Right lobe of liver (tissue), 6 donors: ENCODE data around the gene RBFOX2. TPM values are rescaled to one million over a fixed set of nuclear protein-coding genes. Genes with fewer than 3 reads are reported as not detected.

Experiments
- ATAC-seq, 4 donors: fragments of 200-7000 bp; cut with Tn5 transposase; one replicate each; pipeline ENCODE4 v1.9.1; 2020; ENCODE audit warnings: mild to moderate bottlenecking in 4 of 4, moderate library complexity in 4 of 4
- DNase-seq, 3 donors: peaks; one replicate each; pipeline ENCODE4 v3.0.0-alpha.2; 2020
- H3K27ac ChIP-seq, 3 donors: fragments of 200-600 bp; one replicate each; pipeline ENCODE4 v1.8.0; 2022
- H3K27me3 ChIP-seq, 2 donors: fragments of 200-600 bp; one replicate each; pipeline ENCODE4 v1.8.0; 2022
- H3K36me3 ChIP-seq, 4 donors: fragments of 200-600 bp; sonication (generic) in 1 of 4; one replicate each; pipeline versions ENCODE4 v1.5.1 to v1.8.0; 2017 to 2022; ENCODE audit warnings: control low read depth in 1 of 4
- H3K4me1 ChIP-seq, 4 donors: fragments of 200-600 bp; sonication (generic) in 1 of 4; one replicate each; pipeline versions ENCODE4 v1.5.1 to v1.8.0; 2017 to 2022; ENCODE audit warnings: control low read depth in 1 of 4
- H3K4me3 ChIP-seq, 3 donors: fragments of 200-600 bp; one replicate each; pipeline ENCODE4 v1.8.0; 2022
- H3K9me3 ChIP-seq, 4 donors: fragments of 200-600 bp; sonication (generic) in 1 of 4; one replicate each; pipeline versions ENCODE4 v1.5.1 to v1.8.0; 2017 to 2022; ENCODE audit warnings: control low read depth in 1 of 4
- POLR2A ChIP-seq: fragments of 450-650 bp; IDR thresholded peaks from one replicate; pipeline ENCODE4 v1.6.1; 2017; ENCODE audit warnings: antibody characterized with exemption, mild to moderate bottlenecking
- WGBS: methylation state at CpG from one replicate; pipeline ENCODE4 v1.1.6; 2018; ENCODE audit warnings: low coverage, low lambda C conversion rate; ENCODE audit not compliant: insufficient coverage; ENCODE audit errors: missing lambda C conversion rate; 5-methylcytosine and 5-hydroxymethylcytosine counted together
- intact Hi-C, 2 donors: fragments of 100-400 bp; cut with DNase I; formaldehyde crosslinking; loops; one replicate each; pipeline versions ENCODE4 v1.11.2 to v1.14.1; 2022
- total RNA-seq, 6 experiments: library from RNA; depleted of rRNA in 2 of 6; stranded (reverse); fragments of >200 nt in 2 of 6; fragmentation: NEBNext Ultra II Directional in 3 of 6; extraction: Animal tissue kit (Norgen Biotek cat#: 25700) in 3 of 6; gene quantifications; one replicate each; pipeline versions ENCODE4 v1.1.0 to v1.2.4, GENCODE V29; 2016 to 2023
- TF ChIP-seq, protein P1 (sequence below), 4 donors: fragments of 200-600 bp in 3 of 4; fragments of 450-650 bp in 1 of 4; IDR thresholded peaks; one replicate each; pipeline versions ENCODE4 v1.5.1 to v1.8.0; 2016 to 2022; ENCODE audit warnings: antibody characterized with exemption in 4 of 4, mild to moderate bottlenecking in 2 of 4
- donor health status: DM: no; HTN: yes; CAD: no.
- donor health status: DM: no; HTN: no; CAD: no.
- donor health status: DM: no; HTN: no; CAD: no.
- donor health status: DM: no; HTN: yes; CAD: no.
- donor health status: DM: no; HTN: yes; CAD: no.

Gene RBFOX2
- total RNA-seq, 6 experiments from 2014 or later = 23.9 to 36.5 (median 29.5) TPM

DNA sequence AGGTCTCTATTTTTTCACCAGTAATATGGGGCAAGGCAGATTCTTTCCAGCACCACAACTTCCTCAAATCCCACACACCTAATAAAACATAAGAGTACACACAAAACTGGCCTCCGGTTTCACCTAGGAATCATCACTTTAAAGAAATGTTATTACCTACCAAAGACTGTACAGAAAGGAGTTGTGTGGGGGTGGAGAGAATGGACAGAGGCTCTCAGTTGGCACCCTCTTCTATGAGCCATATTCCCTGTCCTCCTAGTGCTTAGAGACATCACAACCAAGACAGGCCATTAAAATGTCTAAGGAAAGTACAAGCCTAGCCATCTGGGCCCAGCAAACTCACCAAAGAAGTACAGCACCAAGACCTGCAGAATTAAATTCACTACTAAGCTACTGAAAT, 56.1 kb downstream of the RBFOX2 start:
- Histone ChIP-seq H3K27me3 (no peaks in the 10 kb centered on the region), H3K4me3 (no peak overlapping the region), H3K9me3 (no peaks in the 10 kb centered on the region), H3K27ac (peak overlapping the region in 1 of 3 donors; percentile 3), H3K4me1 (peaks cover 0 to 40% (median 16%) of the 10 kb centered on the region in 4 donors), H3K36me3 (no peaks in the 10 kb centered on the region)
- DNase-seq (no peak), ATAC-seq (no peak)
- no peak for TF ChIP-seq POLR2A
- TF ChIP-seq, protein P1, sequence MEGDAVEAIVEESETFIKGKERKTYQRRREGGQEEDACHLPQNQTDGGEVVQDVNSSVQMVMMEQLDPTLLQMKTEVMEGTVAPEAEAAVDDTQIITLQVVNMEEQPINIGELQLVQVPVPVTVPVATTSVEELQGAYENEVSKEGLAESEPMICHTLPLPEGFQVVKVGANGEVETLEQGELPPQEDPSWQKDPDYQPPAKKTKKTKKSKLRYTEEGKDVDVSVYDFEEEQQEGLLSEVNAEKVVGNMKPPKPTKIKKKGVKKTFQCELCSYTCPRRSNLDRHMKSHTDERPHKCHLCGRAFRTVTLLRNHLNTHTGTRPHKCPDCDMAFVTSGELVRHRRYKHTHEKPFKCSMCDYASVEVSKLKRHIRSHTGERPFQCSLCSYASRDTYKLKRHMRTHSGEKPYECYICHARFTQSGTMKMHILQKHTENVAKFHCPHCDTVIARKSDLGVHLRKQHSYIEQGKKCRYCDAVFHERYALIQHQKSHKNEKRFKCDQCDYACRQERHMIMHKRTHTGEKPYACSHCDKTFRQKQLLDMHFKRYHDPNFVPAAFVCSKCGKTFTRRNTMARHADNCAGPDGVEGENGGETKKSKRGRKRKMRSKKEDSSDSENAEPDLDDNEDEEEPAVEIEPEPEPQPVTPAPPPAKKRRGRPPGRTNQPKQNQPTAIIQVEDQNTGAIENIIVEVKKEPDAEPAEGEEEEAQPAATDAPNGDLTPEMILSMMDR (IDR thresholded peaks at IDR 0.05) = no peak
- 89% methylated on average over 1 of the region's 1 CpG for WGBS
- intact Hi-C loops = no loop called here

DNA sequence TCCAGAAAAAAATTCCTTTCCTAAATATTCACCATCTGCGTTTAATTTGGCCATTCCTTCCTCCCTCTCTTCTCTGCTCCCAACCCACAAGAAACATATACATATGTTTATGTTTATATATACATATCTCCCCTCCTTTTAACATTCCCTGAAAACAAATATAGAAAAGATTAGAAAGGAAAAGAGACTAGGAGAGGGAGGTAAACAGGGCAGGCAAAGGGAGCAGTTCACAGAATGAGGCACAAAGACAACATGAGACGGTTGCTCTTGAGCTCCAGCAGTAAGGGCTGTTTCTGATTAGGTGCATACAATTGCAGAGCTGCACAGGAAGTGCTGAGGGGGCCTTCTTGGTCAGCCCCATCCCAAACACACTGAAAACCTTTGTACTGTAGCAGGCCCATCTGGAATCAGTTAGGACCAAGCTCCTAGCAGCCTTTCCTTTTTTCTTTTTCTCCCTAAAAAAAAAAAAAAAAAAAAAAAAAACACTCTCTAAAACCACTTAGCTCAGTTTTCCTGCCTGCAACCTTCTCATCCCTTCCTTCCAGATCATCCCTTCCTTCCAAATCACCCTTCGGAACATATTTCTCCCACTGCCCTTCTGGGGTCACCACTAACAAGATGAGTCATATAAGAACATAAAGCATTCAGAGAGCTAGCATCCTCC, 57.0 kb downstream of the RBFOX2 start:
- H3K27ac ChIP-seq = no peak overlapping the region
- TF ChIP-seq, protein P1 (IDR thresholded peaks at IDR 0.05) = no peak
- no peak for TF ChIP-seq POLR2A
- WGBS = 50% methylated on average over 3 of the region's 3 CpGs
- ATAC-seq (peak in 3 of 4 donors; percentile 22 to 23 (median 22)), DNase-seq (no peak)
- no peak overlapping the region for H3K4me3 ChIP-seq
- intact Hi-C loops = no loop called here
- no peaks in the 10 kb centered on the region for H3K36me3 ChIP-seq
- H3K27me3 ChIP-seq = no peaks in the 10 kb centered on the region
- H3K9me3 ChIP-seq = no peaks in the 10 kb centered on the region
- peaks cover 0 to 40% (median 16%) of the 10 kb centered on the region in 4 donors for H3K4me1 ChIP-seq

GRCh38 chr22:35970616-35971455, 57.8 kb downstream of the RBFOX2 start:
- Histone ChIP-seq H3K36me3 (no peaks in the 10 kb centered on the region), H3K4me3 (no peak overlapping the region), H3K9me3 (no peaks in the 10 kb centered on the region), H3K27me3 (no peaks in the 10 kb centered on the region), H3K4me1 (peaks cover 0 to 40% (median 16%) of the 10 kb centered on the region in 4 donors), H3K27ac (no peak overlapping the region)
- intact Hi-C loops = no loop called here
- TF ChIP-seq POLR2A = no peak
- TF ChIP-seq, protein P1 (IDR thresholded peaks at IDR 0.05) = no peak
- peak in 1 of 4 donors; percentile 17 for ATAC-seq
- no peak for DNase-seq
- WGBS = 82% methylated on average over 3 of the region's 4 CpGs

DNA sequence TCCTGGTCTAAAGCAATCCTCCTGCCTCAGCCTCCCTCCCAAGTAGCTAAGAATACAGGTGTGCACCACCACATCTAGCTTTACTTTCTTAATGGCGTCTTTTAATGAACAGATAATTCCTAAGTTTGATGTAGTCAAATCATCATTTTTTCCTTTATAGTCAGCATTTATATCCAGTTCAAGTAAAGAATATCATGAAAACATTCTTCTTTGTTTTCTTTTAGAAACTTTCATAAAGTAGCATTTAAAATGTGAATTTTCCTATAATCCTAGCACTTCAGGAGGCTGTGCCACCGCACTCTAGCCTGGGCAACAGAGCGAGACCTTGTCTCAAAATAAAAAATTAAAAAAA, 61.6 kb downstream of the RBFOX2 start:
- intact Hi-C loops = no loop called here
- Histone ChIP-seq H3K36me3 (no peaks in the 10 kb centered on the region), H3K4me3 (no peak overlapping the region), H3K27ac (no peak overlapping the region), H3K9me3 (no peaks in the 10 kb centered on the region), H3K4me1 (peaks cover 0 to 11% (median 3%) of the 10 kb centered on the region in 4 donors), H3K27me3 (no peaks in the 10 kb centered on the region)
- no peak for TF ChIP-seq POLR2A
- TF ChIP-seq, protein P1 (IDR thresholded peaks at IDR 0.05) = no peak
- no peak for DNase-seq
- 97% methylated on average over 3 of the region's 3 CpGs for WGBS
- ATAC-seq = no peak
